ENCODE results near the gene ANKLE2.

ANKLE2 gene

DNA sequence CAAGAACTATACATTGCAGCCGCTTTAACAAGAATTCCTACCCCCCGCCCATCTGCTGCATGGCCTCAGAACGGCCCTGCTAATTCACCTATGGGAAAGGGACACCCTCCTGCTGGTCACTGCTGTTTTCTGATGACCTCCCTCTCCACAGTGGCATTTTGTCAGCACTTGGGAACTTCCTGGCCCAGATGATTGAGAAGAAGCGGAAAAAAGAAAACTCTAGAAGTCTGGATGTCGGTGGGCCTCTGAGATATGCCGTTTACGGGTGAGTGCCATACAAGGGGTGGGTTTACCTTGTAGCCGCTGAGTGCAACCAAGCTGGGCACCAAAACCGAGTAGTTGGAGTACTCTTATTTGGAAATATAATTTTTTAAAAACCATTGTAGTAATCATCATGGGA is 71.5 kb downstream of the ANKLE2 start:
- Histone ChIP-seq H3K27ac (ENCODE audit: extremely low read depth, low read depth, low read length) (no peak overlapping the region), H3K4me1 (ENCODE audit: control insufficient read depth, insufficient read depth, low read length) (0 out of 2 replicates have a peak, but pooled peaks cover 3% of the 10 kb centered on the region), H3K9me3 (ENCODE audit: control insufficient read depth, insufficient read depth, low read depth, low read length) (no peaks in the 10 kb centered on the region), H3K36me3 (ENCODE audit: control insufficient read depth in 2 of 2, insufficient read depth in 1 of 2, low read length in 2 of 2) (peaks cover 14 to 37% of the 10 kb centered on the region in 2 experiments; a peak in 2 of 3 replicates), H3K4me3 (ENCODE audit: low read depth, low read length) (no peak overlapping the region)
- ChIA-PET POLR2A (no interaction called here), CTCF (no interaction called here)
- no peak for TF ChIP-seq ZNF266 (tag by site-specific recombination; IDR thresholded peaks at IDR 0.05; ENCODE audit: low read depth)
- TF ChIP-seq ZIC2 (tag by site-specific recombination; IDR thresholded peaks at IDR 0.05) = peak; percentile 38; the same call in 1 of the 2 replicates

DNA sequence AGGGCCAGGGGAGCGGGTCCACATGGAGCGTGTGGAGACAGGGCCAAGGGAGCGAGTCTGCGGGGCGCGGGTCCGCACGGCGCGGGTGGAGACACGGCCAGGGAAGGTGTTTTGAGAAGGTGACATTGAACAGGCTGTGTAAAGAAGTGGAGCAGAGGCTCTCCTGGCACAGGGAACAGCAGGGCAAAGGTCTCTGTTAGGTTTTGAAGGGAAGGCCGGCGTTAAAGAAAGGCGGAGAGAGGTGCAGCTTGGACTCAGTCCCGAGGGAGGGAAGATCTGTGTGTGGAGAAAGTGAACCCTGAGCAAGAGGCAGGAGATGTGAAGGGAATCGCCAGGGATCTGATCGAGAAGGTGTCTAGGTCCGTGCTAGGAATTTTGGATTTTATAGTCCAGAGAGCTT is 72.4 kb downstream of the ANKLE2 start:
- CTCF ChIA-PET = no interaction called here
- TF ChIP-seq BCL11B (tag by site-specific recombination; IDR thresholded peaks at IDR 0.05; ENCODE audit: low read depth) (no peak), SP2 (tag by site-specific recombination; IDR thresholded peaks at IDR 0.05) (peak; percentile 17; the same call in 1 of the 2 replicates), ZNF324 (tag by site-specific recombination; IDR thresholded peaks at IDR 0.05) (no peak), ZNF266 (tag by site-specific recombination; IDR thresholded peaks at IDR 0.05; ENCODE audit: low read depth) (no peak), ZBTB21 (tag by site-specific recombination; IDR thresholded peaks at IDR 0.05) (no peak), ZNF600 (tag by site-specific recombination; IDR thresholded peaks at IDR 0.05) (no peak), SP3 (tag by site-specific recombination; IDR thresholded peaks at IDR 0.05) (no peak), ZNF791 (tag by site-specific recombination; IDR thresholded peaks at IDR 0.05) (no peak), BCL11A (tag by site-specific recombination; IDR thresholded peaks at IDR 0.05; ENCODE audit: low read depth) (no peak), ZNF239 (tag by site-specific recombination; IDR thresholded peaks at IDR 0.05) (no peak), ZNF302 (tag by site-specific recombination; IDR thresholded peaks at IDR 0.05; ENCODE audit: low read depth) (no peak), ZNF548 (tag by site-specific recombination; IDR thresholded peaks at IDR 0.05) (no peak), KLF7 (tag by site-specific recombination; IDR thresholded peaks at IDR 0.05; ENCODE audit: borderline replicate concordance) (no peak), SP7 (tag by site-specific recombination; IDR thresholded peaks at IDR 0.05) (no peak), ZBTB48 (tag by site-specific recombination; IDR thresholded peaks at IDR 0.05) (peak; percentile 80), ZBTB8A (tag by site-specific recombination; IDR thresholded peaks at IDR 0.05) (no peak), ZNF654 (tag by site-specific recombination; IDR thresholded peaks at IDR 0.05; ENCODE audit: low read depth) (no peak), ZNF391 (tag by site-specific recombination; IDR thresholded peaks at IDR 0.05; ENCODE audit: borderline replicate concordance, low read depth) (no peak), ZNF561 (tag by site-specific recombination; IDR thresholded peaks at IDR 0.05; ENCODE audit: borderline replicate concordance) (no peak), ZBTB17 (tag by site-specific recombination; IDR thresholded peaks at IDR 0.05) (no peak)
- TF ChIP-seq, protein P1, sequence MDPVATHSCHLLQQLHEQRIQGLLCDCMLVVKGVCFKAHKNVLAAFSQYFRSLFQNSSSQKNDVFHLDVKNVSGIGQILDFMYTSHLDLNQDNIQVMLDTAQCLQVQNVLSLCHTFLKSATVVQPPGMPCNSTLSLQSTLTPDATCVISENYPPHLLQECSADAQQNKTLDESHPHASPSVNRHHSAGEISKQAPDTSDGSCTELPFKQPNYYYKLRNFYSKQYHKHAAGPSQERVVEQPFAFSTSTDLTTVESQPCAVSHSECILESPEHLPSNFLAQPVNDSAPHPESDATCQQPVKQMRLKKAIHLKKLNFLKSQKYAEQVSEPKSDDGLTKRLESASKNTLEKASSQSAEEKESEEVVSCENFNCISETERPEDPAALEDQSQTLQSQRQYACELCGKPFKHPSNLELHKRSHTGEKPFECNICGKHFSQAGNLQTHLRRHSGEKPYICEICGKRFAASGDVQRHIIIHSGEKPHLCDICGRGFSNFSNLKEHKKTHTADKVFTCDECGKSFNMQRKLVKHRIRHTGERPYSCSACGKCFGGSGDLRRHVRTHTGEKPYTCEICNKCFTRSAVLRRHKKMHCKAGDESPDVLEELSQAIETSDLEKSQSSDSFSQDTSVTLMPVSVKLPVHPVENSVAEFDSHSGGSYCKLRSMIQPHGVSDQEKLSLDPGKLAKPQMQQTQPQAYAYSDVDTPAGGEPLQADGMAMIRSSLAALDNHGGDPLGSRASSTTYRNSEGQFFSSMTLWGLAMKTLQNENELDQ (tag by site-specific recombination; IDR thresholded peaks at IDR 0.05; ENCODE audit: low read depth) = no peak
- TF ChIP-seq, protein P2, sequence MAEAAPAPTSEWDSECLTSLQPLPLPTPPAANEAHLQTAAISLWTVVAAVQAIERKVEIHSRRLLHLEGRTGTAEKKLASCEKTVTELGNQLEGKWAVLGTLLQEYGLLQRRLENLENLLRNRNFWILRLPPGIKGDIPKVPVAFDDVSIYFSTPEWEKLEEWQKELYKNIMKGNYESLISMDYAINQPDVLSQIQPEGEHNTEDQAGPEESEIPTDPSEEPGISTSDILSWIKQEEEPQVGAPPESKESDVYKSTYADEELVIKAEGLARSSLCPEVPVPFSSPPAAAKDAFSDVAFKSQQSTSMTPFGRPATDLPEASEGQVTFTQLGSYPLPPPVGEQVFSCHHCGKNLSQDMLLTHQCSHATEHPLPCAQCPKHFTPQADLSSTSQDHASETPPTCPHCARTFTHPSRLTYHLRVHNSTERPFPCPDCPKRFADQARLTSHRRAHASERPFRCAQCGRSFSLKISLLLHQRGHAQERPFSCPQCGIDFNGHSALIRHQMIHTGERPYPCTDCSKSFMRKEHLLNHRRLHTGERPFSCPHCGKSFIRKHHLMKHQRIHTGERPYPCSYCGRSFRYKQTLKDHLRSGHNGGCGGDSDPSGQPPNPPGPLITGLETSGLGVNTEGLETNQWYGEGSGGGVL (tag by site-specific recombination; IDR thresholded peaks at IDR 0.05) = no peak
- TF ChIP-seq, protein P3, sequence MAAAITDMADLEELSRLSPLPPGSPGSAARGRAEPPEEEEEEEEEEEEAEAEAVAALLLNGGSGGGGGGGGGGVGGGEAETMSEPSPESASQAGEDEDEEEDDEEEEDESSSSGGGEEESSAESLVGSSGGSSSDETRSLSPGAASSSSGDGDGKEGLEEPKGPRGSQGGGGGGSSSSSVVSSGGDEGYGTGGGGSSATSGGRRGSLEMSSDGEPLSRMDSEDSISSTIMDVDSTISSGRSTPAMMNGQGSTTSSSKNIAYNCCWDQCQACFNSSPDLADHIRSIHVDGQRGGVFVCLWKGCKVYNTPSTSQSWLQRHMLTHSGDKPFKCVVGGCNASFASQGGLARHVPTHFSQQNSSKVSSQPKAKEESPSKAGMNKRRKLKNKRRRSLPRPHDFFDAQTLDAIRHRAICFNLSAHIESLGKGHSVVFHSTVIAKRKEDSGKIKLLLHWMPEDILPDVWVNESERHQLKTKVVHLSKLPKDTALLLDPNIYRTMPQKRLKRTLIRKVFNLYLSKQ (tag by site-specific recombination; IDR thresholded peaks at IDR 0.05; ENCODE audit: borderline replicate concordance) = no peak
- TF ChIP-seq, protein P4, sequence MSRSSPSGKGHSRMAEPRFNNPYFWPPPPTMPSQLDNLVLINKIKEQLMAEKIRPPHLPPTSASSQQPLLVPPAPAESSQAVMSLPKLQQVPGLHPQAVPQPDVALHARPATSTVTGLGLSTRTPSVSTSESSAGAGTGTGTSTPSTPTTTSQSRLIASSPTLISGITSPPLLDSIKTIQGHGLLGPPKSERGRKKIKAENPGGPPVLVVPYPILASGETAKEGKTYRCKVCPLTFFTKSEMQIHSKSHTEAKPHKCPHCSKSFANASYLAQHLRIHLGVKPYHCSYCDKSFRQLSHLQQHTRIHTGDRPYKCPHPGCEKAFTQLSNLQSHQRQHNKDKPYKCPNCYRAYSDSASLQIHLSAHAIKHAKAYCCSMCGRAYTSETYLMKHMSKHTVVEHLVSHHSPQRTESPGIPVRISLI (tag by site-specific recombination; IDR thresholded peaks at IDR 0.05) = no peak
- TF ChIP-seq, protein P5, sequence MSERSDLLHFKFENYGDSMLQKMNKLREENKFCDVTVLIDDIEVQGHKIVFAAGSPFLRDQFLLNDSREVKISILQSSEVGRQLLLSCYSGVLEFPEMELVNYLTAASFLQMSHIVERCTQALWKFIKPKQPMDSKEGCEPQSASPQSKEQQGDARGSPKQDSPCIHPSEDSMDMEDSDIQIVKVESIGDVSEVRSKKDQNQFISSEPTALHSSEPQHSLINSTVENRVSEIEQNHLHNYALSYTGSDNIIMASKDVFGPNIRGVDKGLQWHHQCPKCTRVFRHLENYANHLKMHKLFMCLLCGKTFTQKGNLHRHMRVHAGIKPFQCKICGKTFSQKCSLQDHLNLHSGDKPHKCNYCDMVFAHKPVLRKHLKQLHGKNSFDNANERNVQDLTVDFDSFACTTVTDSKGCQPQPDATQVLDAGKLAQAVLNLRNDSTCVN (tag by site-specific recombination; optimal IDR thresholded peaks at IDR 0.05) = peak; percentile 14

More for the DNA sequence above, 72.4 kb downstream of the ANKLE2 start:
- 0 out of 2 replicates have a peak, but pooled peaks cover 3% of the 10 kb centered on the region for H3K4me1 ChIP-seq (ENCODE audit: control insufficient read depth, insufficient read depth, low read length)
- peak overlapping the region; percentile 17; the same call in 1 of the 2 replicates for H3K27ac ChIP-seq (ENCODE audit: extremely low read depth, low read depth, low read length)
- POLR2A ChIA-PET = no interaction called here
- H3K4me3 ChIP-seq (ENCODE audit: low read depth, low read length) = 0 out of 2 replicates have a peak overlapping the region, but pooled peaks have one; percentile 1
- H3K9me3 ChIP-seq (ENCODE audit: control insufficient read depth, insufficient read depth, low read depth, low read length) = no peaks in the 10 kb centered on the region
- H3K36me3 ChIP-seq (ENCODE audit: control insufficient read depth in 2 of 2, insufficient read depth in 1 of 2, low read length in 2 of 2) = peaks cover 14 to 33% of the 10 kb centered on the region in 2 experiments; a peak in 2 of 3 replicates
